HS-5 (cell line): ENCODE measurements around the gene WNT2B.
"Not testable (repeated sequence)": the region's sequence is repeated elsewhere in the genome, so short reads cannot be mapped to it uniquely, and the experiment has no call there.

Experiments
- DNase-seq: peaks from one replicate; pipeline ENCODE4 v3.0.0-alpha.2; 2012; ENCODE audit warnings: low read depth

Gene WNT2B

DNA sequence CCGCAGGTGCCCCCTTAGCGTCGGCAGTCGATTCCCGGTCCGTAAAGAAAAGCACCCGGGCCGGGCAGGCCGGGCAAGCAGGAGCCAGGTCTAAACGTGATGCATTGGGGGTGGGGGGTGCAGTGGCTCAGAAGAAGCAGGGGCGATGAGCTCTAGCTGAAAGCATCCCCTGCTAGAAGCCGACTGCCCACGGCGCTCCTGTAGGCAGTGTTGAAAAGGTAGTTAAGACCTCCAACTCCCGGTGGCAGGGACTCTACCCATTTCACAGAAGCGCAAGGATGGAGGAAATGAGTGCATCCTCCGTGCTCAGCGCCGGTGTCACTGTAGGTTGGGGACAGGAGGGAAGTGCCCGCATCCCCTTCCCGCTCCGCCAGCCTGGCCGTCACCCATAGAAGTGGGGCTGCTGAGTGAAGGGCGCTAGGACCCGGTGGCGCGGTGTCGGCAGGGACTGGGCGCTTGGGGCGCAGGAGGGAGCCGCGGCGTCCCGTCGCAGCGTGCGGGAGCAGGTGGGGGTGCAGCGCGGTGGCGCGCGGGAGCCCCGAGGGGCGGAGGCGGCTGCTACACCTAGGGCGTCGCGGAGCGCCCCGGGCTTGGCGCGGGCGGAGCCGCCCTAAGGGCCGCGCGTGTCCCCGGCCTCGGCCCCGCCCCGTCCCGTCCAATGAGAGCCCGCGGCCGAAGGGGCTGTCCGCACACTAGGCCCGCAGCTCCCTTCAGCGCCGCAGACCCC lies at the start of gene WNT2B:
Gene WNT2B (plus strand): TSS at position 688 of the 727 bp plus-strand sequence. CDS start 298 bp downstream, outside the sequence.
- DNase-seq, result no peak

DNA sequence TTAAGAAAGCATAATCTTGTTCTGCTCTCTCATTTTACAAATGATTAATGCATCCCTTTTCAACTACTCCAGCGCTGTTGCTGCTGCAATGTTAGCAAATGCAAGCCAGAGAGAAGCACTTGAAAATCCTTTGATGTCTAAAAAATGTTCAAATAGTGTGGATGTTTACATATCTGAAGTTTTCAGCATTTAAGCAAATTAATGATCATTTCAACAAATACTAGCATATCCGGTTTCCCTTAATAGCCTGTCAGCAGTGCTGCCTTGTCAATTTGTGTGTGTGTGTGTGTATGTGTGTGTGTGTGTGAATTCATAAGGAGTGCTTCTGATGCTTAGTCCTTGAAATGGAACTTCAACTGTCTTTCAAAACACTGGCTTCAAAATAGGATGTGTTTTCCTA lies 48.1 kb upstream of the WNT2B start:
- no peak for DNase-seq

DNA sequence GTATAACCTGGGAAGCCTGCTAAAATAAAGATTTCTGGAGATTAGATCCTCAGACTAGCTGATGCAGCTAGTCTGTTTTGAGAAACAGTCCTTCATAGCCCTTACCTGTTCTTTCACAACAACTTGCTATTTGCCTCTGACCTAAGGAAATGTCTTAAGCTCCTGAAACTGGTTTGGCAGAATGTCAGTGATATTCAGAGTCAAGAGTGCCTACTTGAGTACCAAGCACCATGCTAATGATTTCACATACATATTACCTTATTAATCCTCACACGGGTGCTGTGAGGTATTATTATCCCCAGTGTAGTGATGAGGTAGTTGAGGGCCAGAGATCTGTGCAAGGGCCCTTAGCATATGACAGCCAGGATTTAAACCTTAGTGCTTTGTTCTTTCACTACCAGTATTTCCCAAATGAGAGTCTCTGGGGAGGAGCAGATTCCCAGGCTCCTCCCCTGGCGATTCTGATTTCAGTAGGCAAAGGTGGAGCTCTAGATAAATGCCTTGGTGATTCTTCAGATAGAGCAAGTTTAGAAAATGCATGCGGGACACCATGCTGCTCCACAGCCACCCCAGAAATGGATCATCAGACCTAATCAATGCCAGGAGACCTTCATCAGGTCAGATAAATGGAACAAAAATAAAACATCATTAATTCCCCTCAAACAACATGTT lies 47.4 kb upstream of the WNT2B start:
- DNase-seq, result no peak

DNA sequence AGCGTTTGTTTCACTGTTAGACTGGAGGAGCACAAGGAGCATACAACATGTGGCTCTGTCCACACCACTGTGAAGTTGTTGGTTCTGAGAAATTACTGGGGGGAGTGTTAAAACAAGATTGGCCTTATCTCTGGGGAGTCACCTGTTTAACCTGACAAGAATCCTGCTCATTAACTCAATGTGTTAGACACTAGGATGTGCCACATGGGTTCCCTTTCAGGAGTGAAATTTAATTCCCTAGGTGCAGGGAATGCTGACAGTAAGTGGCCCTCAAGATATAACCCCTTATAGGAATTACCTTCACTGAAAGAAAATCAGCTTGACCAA lies 45.8 kb upstream of the WNT2B start:
- no peak for DNase-seq

DNA sequence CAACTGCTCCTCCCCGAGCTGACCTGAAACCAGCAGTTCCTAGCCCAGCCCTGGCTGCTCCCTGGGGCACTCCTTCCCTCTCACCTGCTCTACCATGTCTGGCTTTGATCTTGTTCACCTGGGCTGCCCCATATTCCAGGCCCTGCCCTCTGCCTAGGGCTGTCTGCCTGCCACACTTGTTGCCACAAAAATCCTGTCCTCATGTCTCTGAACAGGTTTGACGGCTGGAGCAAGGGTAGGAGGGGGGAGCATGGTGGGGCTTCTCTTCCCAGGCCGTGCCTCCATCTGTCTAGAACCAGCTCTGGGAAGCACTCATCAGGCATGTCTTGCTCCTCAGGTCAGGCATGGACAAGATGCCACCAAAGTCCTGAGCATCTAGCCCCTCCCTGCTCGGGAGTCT lies 44.3 kb upstream of the WNT2B start:
- no peak for DNase-seq

DNA sequence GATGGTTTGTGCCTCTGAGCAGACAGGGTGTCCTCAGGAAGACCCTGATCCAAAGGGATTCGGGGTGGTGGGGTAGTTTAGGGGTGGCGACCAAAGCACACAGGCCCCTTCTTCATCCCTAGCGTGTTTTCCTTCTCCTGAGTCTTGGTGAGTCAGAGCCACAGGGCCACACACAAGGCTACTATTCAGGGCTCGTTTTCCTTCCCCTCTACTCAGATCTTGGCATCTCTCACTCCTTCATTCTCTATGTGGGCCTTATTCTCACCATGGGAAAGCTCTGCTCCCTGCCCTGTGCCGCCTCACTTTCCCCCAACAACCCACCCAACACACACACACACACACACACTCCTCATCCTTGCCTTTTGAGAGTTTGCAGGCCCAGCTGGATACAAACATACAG lies 43.6 kb upstream of the WNT2B start:
- no peak for DNase-seq

DNA sequence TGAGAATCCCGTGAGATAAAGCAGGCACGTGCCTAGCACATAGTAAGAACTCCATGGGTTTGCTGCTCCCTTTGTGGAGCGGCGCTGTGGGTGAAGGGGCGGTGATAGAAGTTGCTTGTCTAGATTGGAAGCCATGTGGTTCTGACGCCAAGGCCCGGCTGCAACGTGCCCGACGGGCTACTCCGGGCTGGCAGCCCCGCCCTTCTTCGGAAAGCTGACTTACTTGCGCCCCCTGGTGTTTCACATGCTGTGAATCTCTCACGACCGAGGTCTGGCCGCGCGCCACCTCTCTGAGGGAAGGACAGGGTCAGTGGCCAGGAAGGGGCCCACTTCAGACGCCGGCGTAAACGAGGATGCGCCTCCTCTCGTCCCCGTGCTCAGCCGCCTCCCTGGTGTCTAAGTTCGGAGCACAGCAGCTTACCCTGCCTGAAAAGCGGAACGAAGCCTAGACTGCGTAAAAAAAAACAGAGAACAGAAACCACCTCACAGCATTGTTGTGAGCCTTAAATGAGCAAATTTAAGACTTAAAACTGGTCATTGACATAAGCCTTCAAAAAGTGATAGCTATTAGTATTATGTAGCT lies 42.6 kb upstream of the WNT2B start:
- DNase-seq, result peak; percentile 82

DNA sequence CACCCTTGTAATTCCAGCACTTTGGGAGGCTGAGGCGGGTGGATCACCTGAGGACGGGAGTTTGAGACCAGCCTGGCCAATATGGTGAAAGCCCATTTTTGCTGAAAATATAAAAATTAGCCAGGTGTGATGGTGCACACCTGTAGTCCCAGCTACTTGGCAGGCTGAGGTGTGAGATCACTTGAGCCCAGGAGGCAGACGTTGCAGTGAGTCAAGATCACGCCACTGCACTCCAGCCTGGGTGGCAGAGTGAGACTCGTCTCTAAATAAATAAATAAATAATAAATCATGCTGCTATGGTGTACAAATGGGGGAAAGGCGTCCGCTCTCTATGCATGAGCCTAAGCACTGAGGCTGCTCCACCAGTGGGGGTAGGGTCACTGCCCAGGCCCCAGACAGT lies 38.4 kb upstream of the WNT2B start:
- not testable (repeated sequence) for DNase-seq

DNA sequence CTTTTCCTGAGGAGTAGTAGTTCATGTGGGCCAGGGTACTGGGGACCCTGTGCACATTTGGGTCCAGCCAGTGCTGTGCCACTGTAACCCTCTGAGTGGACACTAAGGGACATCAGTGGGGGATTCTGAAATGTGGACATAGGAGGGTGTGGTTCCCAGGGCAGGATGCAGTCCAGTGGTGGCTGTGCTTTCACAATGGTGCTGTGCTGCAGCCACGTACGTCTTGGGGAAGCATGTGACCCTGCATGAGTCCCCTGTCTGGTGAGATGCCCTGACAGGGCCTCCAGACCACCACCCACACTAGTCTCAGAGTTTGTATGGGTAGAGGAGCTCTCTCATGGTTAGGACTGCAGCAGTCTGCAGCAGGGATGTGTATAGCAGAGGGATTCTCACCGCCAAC lies 37.8 kb upstream of the WNT2B start:
- no peak for DNase-seq

DNA sequence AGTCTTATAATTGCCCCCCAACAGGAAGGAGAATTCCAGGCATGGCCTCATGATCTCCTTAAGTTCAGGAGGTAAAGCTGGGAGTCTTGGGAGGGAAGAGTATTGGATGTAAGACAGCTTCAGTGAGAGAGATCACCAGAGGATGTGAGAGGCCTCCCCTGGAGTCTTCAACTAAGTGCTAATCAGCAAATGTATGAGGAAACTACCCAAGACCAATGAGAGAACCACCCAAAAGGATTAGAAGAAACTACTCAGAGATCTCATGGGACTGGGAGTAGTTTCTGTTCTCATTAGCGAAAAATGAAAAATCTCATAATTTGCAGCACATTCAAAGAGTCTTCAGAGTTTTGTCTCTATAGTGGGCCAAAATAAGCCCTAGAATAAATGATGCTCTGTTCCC lies 36.6 kb upstream of the WNT2B start:
- no peak for DNase-seq

DNA sequence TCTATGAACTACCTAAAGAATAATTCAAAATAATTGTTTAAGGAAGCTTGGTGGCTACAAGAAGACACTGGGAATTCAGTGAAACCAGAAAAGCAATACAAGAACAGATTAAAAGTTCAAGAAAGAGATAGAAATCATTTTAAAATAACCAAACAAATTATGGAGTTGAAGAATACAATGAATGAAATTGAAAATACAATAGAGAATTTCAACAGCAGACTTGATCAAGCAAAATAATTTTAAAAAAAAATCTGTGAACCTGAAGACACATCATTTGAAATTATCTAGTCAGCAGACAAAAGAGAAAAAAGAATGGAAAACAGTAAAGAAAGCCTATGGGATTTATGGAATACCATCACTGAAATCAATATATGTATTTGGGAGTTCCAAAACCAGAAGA lies 31.2 kb upstream of the WNT2B start:
- DNase-seq, result no peak

DNA sequence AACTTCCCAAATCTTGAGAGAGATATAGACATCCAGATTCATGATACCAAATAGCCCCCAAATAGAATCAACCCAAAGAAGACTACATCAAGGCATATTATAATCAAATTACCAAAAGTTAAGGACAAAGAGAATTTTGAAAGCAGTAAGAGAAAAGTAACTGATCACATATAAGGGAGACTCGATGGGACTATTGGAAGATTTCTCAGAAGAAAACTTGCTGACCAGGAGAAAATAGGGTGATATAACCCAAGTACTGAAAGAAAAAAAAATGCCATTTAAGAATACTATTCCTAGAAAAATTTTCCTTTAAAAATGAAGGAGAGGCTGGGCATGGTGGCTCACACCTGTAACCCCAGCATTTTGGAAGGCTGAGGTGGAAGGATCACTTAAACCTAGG lies 30.5 kb upstream of the WNT2B start:
- DNase-seq, result no peak

DNA sequence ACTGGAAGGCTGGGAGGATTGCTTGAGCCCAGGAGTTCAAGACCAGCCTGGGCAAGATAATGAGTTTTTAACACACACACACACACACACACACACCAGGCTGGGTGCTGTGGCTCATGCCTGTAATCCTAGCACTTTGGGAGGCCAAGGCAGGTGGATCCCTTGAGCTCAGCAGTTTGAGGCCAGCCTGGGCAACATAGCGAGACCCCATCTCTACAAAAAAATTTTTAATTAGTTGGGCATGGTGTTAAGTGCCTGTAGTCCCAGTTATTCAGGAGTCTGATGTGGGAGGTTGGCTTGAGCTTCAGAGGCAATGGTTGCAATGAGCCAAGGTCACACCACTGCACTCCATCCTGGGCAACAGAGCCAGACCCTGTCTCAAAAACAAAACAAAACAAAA lies 22.7 kb upstream of the WNT2B start:
- DNase-seq, result not testable (repeated sequence)

DNA sequence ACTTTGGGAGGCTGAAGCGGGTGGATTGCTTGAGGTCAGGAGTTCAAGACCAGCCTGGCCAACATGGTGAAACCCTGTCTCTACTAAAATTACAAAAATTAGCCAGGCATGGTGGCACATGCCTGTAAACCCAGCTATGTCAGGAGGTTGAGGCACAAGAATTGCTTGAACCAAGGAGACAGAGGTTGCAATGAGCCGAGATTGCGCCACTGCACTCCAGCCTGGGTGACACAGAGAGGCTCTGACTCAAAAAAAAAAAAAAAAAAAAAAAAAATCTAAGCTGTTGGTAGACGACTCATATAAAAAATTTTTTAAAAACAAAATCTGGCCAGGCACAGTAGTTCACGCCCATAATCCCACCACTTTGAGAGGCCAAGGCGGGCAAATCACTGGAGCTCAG lies 21.1 kb upstream of the WNT2B start:
- DNase-seq, result not testable (repeated sequence)

DNA sequence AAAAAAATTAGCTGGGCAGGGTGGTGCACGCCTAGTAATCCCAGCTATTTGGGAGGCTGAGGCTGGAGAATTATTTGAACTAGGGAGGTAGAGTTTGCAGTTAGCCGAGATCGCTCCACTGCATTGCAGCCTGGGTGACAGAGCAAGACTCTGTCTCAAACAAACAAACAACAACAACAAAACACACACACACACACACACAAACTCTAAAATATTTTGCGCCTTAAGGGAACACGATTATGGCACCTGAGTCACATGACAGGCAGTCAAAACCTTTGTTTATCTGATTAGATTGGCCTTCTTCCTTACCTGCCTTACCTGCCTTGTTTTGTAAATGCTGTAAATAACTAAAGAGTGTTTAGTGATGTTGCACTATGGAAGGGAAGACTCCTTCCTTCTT lies 20.6 kb upstream of the WNT2B start:
- no peak for DNase-seq

DNA sequence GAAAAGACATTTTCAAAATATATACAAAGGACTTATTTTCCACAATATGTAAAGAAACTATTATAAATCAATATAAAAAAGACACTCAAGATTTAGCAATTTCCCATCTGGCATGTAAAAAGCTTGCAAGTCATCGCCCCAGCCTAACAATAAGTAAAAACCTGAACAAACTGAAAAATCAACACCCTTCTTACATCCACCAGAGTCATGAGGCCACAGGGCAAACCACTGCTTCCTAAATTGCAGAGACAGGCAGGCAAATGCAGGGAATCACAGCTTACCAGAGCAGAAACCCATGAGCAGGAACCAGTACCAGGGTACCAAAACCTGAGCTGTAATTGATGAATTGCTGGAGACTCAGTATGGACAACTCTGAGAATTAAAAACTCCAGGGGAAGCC lies 16.7 kb upstream of the WNT2B start:
- no peak for DNase-seq

DNA sequence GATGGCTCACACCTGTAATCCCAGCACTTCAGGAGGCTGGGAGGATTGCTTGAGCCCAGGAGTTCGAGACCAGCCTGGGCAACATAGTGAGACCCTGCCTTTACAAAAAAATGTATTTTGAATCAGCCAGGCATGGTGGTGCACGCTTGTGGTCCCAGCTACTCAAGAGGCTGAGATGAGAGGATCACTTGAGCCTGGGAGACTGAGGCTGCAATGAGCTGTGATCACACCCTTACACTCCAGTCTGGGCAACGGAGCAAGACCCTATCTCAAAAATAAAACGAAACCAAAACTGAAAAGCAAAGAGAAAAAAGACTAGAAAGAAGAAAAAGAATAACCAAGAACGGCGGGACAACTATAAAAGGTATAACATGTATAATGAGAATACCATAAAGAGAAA lies 15.4 kb upstream of the WNT2B start:
- no peak for DNase-seq

DNA sequence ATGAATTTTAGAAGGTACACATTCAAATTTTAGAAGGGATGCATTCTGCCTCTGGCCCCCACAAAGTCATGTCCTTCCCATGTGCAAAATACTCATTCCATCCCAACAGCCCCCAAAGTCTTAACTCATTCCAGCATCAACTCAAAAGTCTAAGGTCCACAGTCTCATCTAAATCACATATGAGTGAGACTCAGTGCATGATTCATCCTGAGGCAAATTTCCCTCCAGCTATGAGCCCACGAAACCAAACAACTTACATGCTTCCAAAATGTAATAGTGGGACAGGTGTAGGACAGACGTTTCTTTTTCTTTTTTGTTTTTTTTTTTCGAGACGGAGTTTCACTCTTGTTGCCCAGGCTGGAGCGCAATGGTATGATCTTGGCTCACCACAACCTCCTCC lies 12.5 kb upstream of the WNT2B start:
- no peak for DNase-seq

DNA sequence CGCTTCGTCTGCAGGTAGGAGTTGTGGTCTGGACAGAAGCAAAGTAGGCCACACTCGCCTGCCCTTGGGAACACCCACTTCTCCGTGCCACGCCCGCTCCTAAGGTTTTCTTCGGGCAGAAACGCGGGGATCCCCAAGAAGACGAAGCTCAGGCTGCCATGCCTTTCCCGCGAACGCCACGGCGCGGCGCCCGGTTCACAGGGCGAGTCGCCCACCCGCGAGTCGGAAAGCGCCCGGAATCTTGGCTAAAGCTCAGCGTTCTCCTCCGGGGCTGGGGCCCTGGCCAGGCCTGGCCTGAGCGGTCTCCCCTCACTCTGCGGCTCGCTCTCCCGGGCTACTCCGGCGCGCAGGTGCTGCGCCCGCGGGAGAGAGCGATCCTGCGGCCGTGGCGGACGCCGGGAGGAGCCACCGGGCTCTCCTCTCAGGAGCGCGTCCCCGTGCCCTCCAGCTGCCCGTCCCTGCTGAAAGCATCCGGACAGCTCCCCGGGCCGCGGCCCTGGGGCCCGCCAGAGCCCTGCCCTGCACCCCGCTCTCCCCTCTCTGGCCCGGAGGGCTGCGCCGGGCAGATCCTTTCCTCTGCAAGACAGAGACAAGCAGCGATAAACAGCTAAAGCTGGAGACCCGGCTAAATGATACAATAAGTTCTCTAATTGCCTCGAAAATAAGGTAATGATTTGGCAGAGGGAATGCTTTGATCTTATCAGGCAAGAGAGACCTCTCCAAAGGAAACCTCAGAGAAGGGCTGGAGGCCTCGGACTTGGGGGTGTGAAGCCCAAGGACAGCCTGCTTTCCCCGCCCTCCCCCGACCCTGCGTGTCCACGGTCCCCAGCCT lies 6.7 kb upstream of the WNT2B start:
- DNase-seq, result no peak

DNA sequence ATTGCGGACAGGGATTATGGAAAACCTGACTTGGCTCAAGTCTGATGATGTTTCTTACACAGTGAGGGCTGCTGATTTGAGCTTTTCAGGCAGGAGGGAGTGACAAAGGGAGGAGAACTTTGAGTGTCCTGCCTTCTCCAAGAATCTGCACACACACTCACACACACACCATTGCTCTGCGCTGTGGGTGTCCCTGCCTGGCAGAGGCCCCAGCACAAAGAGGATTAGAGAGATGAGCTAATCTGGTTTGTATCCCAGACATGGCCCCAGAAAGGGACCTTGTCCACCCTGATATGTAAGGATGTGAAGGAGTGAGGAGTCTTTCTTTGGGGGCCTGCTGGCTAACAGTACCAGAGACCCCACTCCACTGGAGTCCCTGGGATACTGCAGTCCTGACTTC lies 5.9 kb upstream of the WNT2B start:
- no peak for DNase-seq

DNA sequence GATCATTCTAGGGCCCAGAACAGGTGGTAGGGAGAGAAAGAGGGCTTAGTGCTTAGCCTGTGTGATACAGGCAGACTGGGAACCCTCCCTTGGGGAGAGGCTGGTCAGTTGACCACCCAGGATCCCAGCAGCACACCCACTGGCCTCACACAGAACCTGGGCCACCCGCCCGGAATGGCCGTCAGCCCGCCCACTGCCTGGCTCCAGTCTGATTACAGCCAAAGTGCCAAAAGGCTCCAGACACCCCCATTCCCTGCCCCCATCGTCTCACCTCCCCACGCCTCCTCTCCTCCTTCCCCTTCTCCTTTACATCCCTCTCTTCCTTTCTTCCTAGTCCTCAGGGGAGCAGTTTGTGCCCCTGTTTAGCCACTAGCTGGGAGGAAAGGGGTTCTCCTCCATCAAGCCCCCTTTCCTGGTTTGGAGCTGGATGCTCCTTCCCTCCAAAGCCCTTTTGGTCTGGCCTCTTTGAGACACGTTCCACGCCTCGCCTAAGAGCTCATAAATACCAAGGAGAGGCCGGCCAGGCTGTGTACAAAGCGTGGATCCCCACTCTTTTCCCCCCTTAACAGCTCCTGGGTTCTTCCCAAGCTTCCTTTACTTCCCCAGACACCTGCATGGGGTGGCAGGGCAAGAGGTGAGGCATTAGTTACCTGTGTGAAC lies 4.6 kb upstream of the WNT2B start:
- no peak for DNase-seq

DNA sequence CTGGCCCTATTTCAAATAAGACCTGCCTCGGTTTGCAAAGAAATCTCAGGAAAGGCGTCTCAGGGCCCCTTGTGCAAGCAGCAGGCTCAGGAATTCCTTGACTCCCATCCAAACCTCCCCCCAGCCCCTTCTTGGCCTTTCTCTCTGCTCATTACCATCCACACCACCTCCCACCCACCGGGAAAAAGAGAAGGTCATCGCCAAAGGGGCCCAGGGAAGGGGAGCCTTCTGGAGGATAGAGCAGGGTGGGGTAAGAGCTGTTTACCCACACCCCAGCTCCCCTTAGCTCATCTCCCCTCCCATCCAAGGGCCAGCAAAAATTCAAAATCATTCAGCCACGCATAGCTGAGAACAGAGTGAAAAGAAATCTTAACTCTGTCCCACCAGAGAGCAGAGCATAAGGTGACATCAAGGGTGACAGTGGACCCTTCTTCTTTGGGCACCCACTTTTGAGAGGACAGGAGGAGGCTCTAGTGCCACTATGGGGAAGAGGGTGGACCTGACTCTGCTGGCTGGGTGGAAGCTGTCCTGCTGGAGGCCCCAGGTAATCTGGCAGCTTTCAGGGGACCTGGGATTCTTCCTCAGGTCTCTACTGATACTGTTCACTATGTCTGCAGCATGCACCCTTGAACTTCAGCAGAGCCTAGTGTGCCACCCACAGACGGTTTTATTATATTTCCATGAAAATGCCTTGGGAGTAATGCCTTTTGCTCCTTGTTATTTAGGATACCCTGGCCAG lies 3.9 kb upstream of the WNT2B start:
- no peak for DNase-seq
